GM12873 (cell line): ENCODE measurements around the gene PALLD.

Experiments used
- CTCF ChIP-seq: IDR thresholded peaks from 2 replicates; pipeline ENCODE4 v1.5.1; 2012; ENCODE audit warnings: low read depth, mild to moderate bottlenecking, moderate library complexity, low read length, control low read depth; ENCODE audit not compliant: insufficient read depth; ENCODE audit errors: missing control alignments

The PALLD gene

GRCh38 chr4:168923526-168924194, 426.8 kb downstream of the PALLD start:
- peak; percentile 85 for TF ChIP-seq CTCF

GRCh38 chr4:168924667-168925066, 427.8 kb downstream of the PALLD start:
- no peak for TF ChIP-seq CTCF

GRCh38 chr4:168925789-168926490, 429.1 kb downstream of the PALLD start:
- TF ChIP-seq CTCF, result no peak

- no peak for TF ChIP-seq CTCF
Observed at GRCh38 chr4:168928346-168928745, 431.5 kb downstream of the PALLD start.

GRCh38 chr4:168928875-168929274, 432.0 kb downstream of the PALLD start:
- no peak for TF ChIP-seq CTCF

GRCh38 chr4:168930413-168931196, 433.8 kb downstream of the PALLD start:
- no peak for TF ChIP-seq CTCF

- no peak for TF ChIP-seq CTCF
Observed at GRCh38 chr4:168931215-168931650, 434.4 kb downstream of the PALLD start.
